H1 (cell line): ENCODE measurements around the gene AK5. TPM values are rescaled to one million over a fixed set of nuclear protein-coding genes. Genes with fewer than 3 reads are reported as not detected.
"Not testable (repeated sequence)": the region's sequence is repeated elsewhere in the genome, so short reads cannot be mapped to it uniquely, and the experiment has no call there.

ENCODE experiments used
- CTCF ChIA-PET: fragments of 300-600 bp; sonication (Branson Sonifier 250); formaldehyde crosslinking; loops from one replicate; lab custom pipeline; 2021; ENCODE audit not compliant: partially characterized antibody; lab: Charles Lee
- POLR2A ChIA-PET: fragments of 300-600 bp; sonication (Branson Sonifier 250); formaldehyde crosslinking; loops from one replicate; lab custom pipeline; 2021; ENCODE audit warnings: inconsistent platforms; ENCODE audit not compliant: partially characterized antibody; lab: Charles Lee
- DNase-seq, 2 experiments: peaks; one replicate each; pipeline versions ENCODE4 v3.0.0 to v3.0.0-alpha.2; 2010 to 2022; ENCODE audit warnings: low spot score in 2 of 2, low read depth in 1 of 2, mixed read lengths in 1 of 2
- FAIRE-seq: peaks from 2 replicates; lab custom pipeline; 2011; peaks lifted over from hg19 to GRCh38; lab: Jason Lieb, UNC
- H2AFZ ChIP-seq: 2 replicates; pipeline ENCODE4 v1.8.1; 2012; ENCODE audit warnings: low read length, inconsistent platforms
- H2AK5ac ChIP-seq: 2 replicates; pipeline ENCODE4 v1.6.1; 2013; ENCODE audit warnings: low read depth, low read length
- H2BK120ac ChIP-seq: replicated peaks from 2 replicates; pipeline ENCODE3; 2013; ENCODE audit warnings: low read depth, low read length, inconsistent platforms
- H2BK12ac ChIP-seq: 2 replicates; pipeline ENCODE4 v1.6.1; 2013; ENCODE audit warnings: low read depth, low read length
- H2BK15ac ChIP-seq: 2 replicates; pipeline ENCODE4 v1.6.1; 2013; ENCODE audit warnings: low read length
- H2BK20ac ChIP-seq: 2 replicates; pipeline ENCODE4 v1.6.1; 2013; ENCODE audit warnings: low read length
- H2BK5ac ChIP-seq: 2 replicates; pipeline ENCODE4 v1.6.1; 2013; ENCODE audit warnings: low read depth, low read length
- H3K14ac ChIP-seq: 2 replicates; pipeline ENCODE4 v1.6.1; 2013; ENCODE audit warnings: inconsistent platforms; ENCODE audit not compliant: insufficient read length
- H3K18ac ChIP-seq: 2 replicates; pipeline ENCODE4 v1.6.1; 2013; ENCODE audit warnings: low read length; ENCODE audit errors: extremely low read depth
- H3K23ac ChIP-seq: 2 replicates; pipeline ENCODE4 v1.6.1; 2013; ENCODE audit warnings: inconsistent platforms; ENCODE audit not compliant: insufficient read length
- H3K23me2 ChIP-seq: 2 replicates; pipeline ENCODE4 v1.6.1; 2013; ENCODE audit warnings: low read depth, low read length
- H3K27ac ChIP-seq: 2 replicates; pipeline ENCODE4 v1.6.1; 2011; ENCODE audit warnings: low read depth, low read length, inconsistent platforms
- H3K27me3 ChIP-seq, 4 experiments: replicated peaks in 1 of 4; 1 replicate in 1 of 4; 2 replicates in 3 of 4; pipeline versions ENCODE4 v1.6.1 to v1.8.1; 2011 to 2013; ENCODE audit warnings: low read length in 3 of 4, mild to moderate bottlenecking in 3 of 4, inconsistent platforms in 2 of 4, mixed read lengths in 2 of 4, moderate library complexity in 1 of 4; ENCODE audit not compliant: control insufficient read depth in 3 of 4, insufficient read depth in 3 of 4; ENCODE audit errors: extremely low read depth in 1 of 4
- H3K36me3 ChIP-seq, 4 experiments: 2 replicates each; pipeline versions ENCODE4 v1.6.1 to v1.8.1; 2011 to 2013; ENCODE audit warnings: mild to moderate bottlenecking in 4 of 4, low read length in 3 of 4, moderate library complexity in 2 of 4, control low read depth in 1 of 4, inconsistent platforms in 1 of 4; ENCODE audit not compliant: insufficient read depth in 4 of 4, control insufficient read depth in 2 of 4
- H3K4ac ChIP-seq: replicated peaks from 2 replicates; pipeline ENCODE3; 2013; ENCODE audit warnings: low read length, low read depth, mixed read lengths, inconsistent platforms; ENCODE audit not compliant: insufficient read length
- H3K4me1 ChIP-seq, 4 experiments: replicated peaks in 1 of 4; 1 replicate in 1 of 4; 2 replicates in 3 of 4; pipeline versions ENCODE4 v1.6.1 to v1.8.1; 2011 to 2013; ENCODE audit warnings: low read length in 3 of 4, inconsistent platforms in 2 of 4, mixed read lengths in 1 of 4; ENCODE audit not compliant: insufficient read depth in 4 of 4, control insufficient read depth in 3 of 4
- H3K4me2 ChIP-seq, 2 experiments: 2 replicates each; pipeline versions ENCODE4 v1.6.1 to v1.8.1; 2011 to 2013; ENCODE audit warnings: low read depth in 2 of 2, low read length in 2 of 2, control low read depth in 1 of 2, inconsistent platforms in 1 of 2, mild to moderate bottlenecking in 1 of 2; ENCODE audit not compliant: insufficient read depth in 1 of 2
- H3K4me3 ChIP-seq, 4 experiments: fragments of 200-600, 300-600 bp in 1 of 4; sonication (generic), shearing (Covaris generic), sonication (Bioruptor Twin) in 1 of 4; 2 replicates each; pipeline versions ENCODE4 v1.5.1 to v1.8.1; 2011 to 2016; ENCODE audit warnings: low read length in 4 of 4, low read depth in 3 of 4, control low read depth in 2 of 4, inconsistent platforms in 2 of 4, mild to moderate bottlenecking in 2 of 4, mixed read lengths in 1 of 4, moderate library complexity in 1 of 4; ENCODE audit not compliant: insufficient read depth in 2 of 4; ENCODE audit errors: extremely low read depth in 1 of 4
- H3K56ac ChIP-seq: replicated peaks from 2 replicates; pipeline ENCODE3; 2013; ENCODE audit warnings: low read depth, mild to moderate bottlenecking, mixed read lengths, low read length, inconsistent platforms; ENCODE audit not compliant: insufficient read length
- H3K79me1 ChIP-seq: 2 replicates; pipeline ENCODE4 v1.6.1; 2013; ENCODE audit warnings: low read depth, low read length, control low read depth
- H3K79me2 ChIP-seq, 2 experiments: 2 replicates each; pipeline versions ENCODE4 v1.6.1 to v1.8.1; 2012 to 2013; ENCODE audit warnings: low read length in 2 of 2, mild to moderate bottlenecking in 2 of 2, inconsistent platforms in 1 of 2; ENCODE audit not compliant: insufficient read depth in 2 of 2, control insufficient read depth in 1 of 2
- H3K9ac ChIP-seq, 4 experiments: replicated peaks in 1 of 4; 1 replicate in 1 of 4; 2 replicates in 3 of 4; pipeline versions ENCODE4 v1.6.1 to v1.8.1; 2011 to 2013; ENCODE audit warnings: low read depth in 3 of 4, low read length in 3 of 4, control low read depth in 2 of 4, mild to moderate bottlenecking in 2 of 4, moderate library complexity in 2 of 4, inconsistent platforms in 1 of 4; ENCODE audit errors: extremely low read depth in 1 of 4
- H3K9me3 ChIP-seq, 2 experiments: 2 replicates each; pipeline versions ENCODE4 v1.6.1 to v1.8.1; 2012 to 2013; ENCODE audit warnings: mild to moderate bottlenecking in 2 of 2, moderate library complexity in 2 of 2, control low read depth in 1 of 2, inconsistent platforms in 1 of 2, low read depth in 1 of 2, low read length in 1 of 2, mixed read lengths in 1 of 2; ENCODE audit not compliant: insufficient read depth in 2 of 2
- H4K20me1 ChIP-seq, 2 experiments: replicated peaks in 1 of 2; 2 replicates each; pipeline versions ENCODE3 to v1.8.1; 2011 to 2013; ENCODE audit warnings: inconsistent platforms in 2 of 2, low read length in 2 of 2, mild to moderate bottlenecking in 1 of 2; ENCODE audit not compliant: insufficient read depth in 2 of 2, control insufficient read depth in 1 of 2
- H4K5ac ChIP-seq: 2 replicates; pipeline ENCODE4 v1.6.1; 2013; ENCODE audit warnings: low read length, low read depth, mixed read lengths, inconsistent platforms; ENCODE audit not compliant: insufficient read length
- H4K8ac ChIP-seq: 2 replicates; pipeline ENCODE4 v1.8.0; 2013; ENCODE audit warnings: mild to moderate bottlenecking, moderate library complexity, low read length, inconsistent platforms; ENCODE audit not compliant: insufficient read depth; ENCODE audit errors: extremely low read depth
- H4K91ac ChIP-seq: replicated peaks from 2 replicates; pipeline ENCODE3; 2013; ENCODE audit warnings: low read length, mixed read lengths, inconsistent platforms; ENCODE audit not compliant: insufficient read length
- WGBS, 2 experiments: shearing (Covaris generic) in 1 of 2; methylation state at CpG; one replicate each; pipeline versions ENCODE4 v1.1.6 to v1.1.7; 2013 to 2015; ENCODE audit warnings: low lambda C conversion rate in 2 of 2, mixed read lengths in 2 of 2, inconsistent platforms in 1 of 2, low coverage in 1 of 2, missing lambda C conversion rate in 1 of 2; ENCODE audit not compliant: insufficient replicate concordance in 2 of 2, insufficient coverage in 1 of 2, insufficient read length in 1 of 2; ENCODE audit errors: extremely low coverage in 1 of 2, missing lambda C conversion rate in 1 of 2; 5-methylcytosine and 5-hydroxymethylcytosine counted together
- polyA plus RNA-seq, 7 experiments: library from polyadenylated mRNA; depleted of rRNA in 3 of 7; stranded (reverse) in 5 of 7; unstranded in 2 of 7; fragments of >200 nt in 5 of 7; fragments of 200-250 nt in 2 of 7; gene quantifications; 1 replicate in 5 of 7; 2 replicates in 1 of 7; 4 replicates in 1 of 7; pipeline versions ENCODE4 v1.2.1 to v1.2.3, GENCODE V29; 2011 to 2013; ENCODE audit warnings: missing spikeins in 2 of 7, mixed read lengths in 2 of 7
- total RNA-seq: library from RNA; stranded (reverse); fragmentation: NEBNext Ultra II Directional; extraction: Animal tissue kit (Norgen Biotek cat#: 25700); gene quantifications from 2 replicates; pipeline ENCODE4 v1.2.1, GENCODE V29; 2021

AK5 gene
- total and polyA plus RNA-seq, 2 of the 8 experiments (the other 6 are each of a cell fraction or from before 2014, with no cell fraction given) = 2.0 to 7.1 TPM

GRCh38 chr1:77408933-77409332 is 127.1 kb downstream of the AK5 start:
- H3K18ac ChIP-seq, H3K4me3 ChIP-seq, H2AFZ ChIP-seq, FAIRE-seq, H3K4ac ChIP-seq, H3K23me2 ChIP-seq, H3K56ac ChIP-seq, H3K4me1 ChIP-seq, H3K14ac ChIP-seq, H2BK12ac ChIP-seq, H4K8ac ChIP-seq, POLR2A ChIA-PET, H3K23ac ChIP-seq, H3K27ac ChIP-seq, H2BK120ac ChIP-seq, H2BK5ac ChIP-seq, H4K91ac ChIP-seq, H3K4me2 ChIP-seq, H4K5ac ChIP-seq, H3K79me1 ChIP-seq, H2BK15ac ChIP-seq, DNase-seq, H2BK20ac ChIP-seq, H3K9me3 ChIP-seq, H4K20me1 ChIP-seq, H3K27me3 ChIP-seq, H2AK5ac ChIP-seq, H3K9ac ChIP-seq, H3K36me3 ChIP-seq, H3K79me2 ChIP-seq: not testable (repeated sequence)
- WGBS, 2 experiments = 93% methylated on average over 4 of the region's 4 CpGs; no CpG with 5 or more reads in 1 of the 2 experiments
- CTCF ChIA-PET = interaction anchor here (0.8 to 1.5 kb wide), 3 partner anchors 10 to 124 kb away, joined by 3 to 4 read pairs (median 3); no protein-coding TSS in a partner anchor
